Upper lobe of left lung (tissue), 4 donors: Measurements from ENCODE around the gene FBLN1.

Experiments used
- CTCF ChIP-seq, 6 experiments: fragments of 450-650 bp in 4 of 6; fragments of 200-600 bp in 2 of 6; sonication (generic) in 2 of 6; IDR thresholded peaks; one replicate each; pipeline ENCODE4 v1.5.1; 2016 to 2019; ENCODE audit warnings: antibody characterized with exemption in 6 of 6
- EP300 ChIP-seq, 4 donors: sonication (generic); formaldehyde crosslinking; IDR thresholded peaks; one replicate each; pipeline ENCODE4 v1.5.1; 2017; ENCODE audit warnings: antibody characterized with exemption in 4 of 4, control low read depth in 2 of 4
- POLR2A ChIP-seq, 4 donors: fragments of 450-650 bp; IDR thresholded peaks; one replicate each; pipeline ENCODE4 v1.5.1; 2016 to 2017; ENCODE audit warnings: antibody characterized with exemption in 4 of 4, mild to moderate bottlenecking in 2 of 4

GRCh38 chr22:45503050-45503815 is 550 bp downstream of the FBLN1 start:
- TF ChIP-seq EP300 (IDR thresholded peaks at IDR 0.05) (no peak), CTCF (IDR thresholded peaks at IDR 0.05) (no peak), POLR2A (IDR thresholded peaks at IDR 0.05) (no peak)
